Testis (tissue), 3 donors: ENCODE data around the gene HMCES. TPM values are rescaled to one million over a fixed set of nuclear protein-coding genes. Genes with fewer than 3 reads are reported as not detected.
A peak's percentile ranks its signal among the peaks of the same experiment; 100 is the strongest.

Experiments
- DNase-seq: peaks from one replicate; pipeline ENCODE4 v3.0.0-alpha.2; 2019
- H3K27ac ChIP-seq, 2 donors: fragments of 200-600 bp; sonication (generic); one replicate each; pipeline ENCODE4 v1.5.1; 2019
- H3K27me3 ChIP-seq: fragments of 200-600 bp; sonication (generic); one replicate; pipeline ENCODE4 v1.5.1; 2019
- H3K36me3 ChIP-seq: fragments of 200-600 bp; sonication (generic); one replicate; pipeline ENCODE4 v1.5.1; 2017; ENCODE audit warnings: low read depth; ENCODE audit errors: missing control alignments
- H3K4me1 ChIP-seq: fragments of 200-600 bp; sonication (generic); one replicate; pipeline ENCODE4 v1.5.1; 2019
- H3K4me3 ChIP-seq, 2 donors: fragments of 200-600 bp; sonication (generic); one replicate each; pipeline ENCODE4 v1.5.1; 2017 to 2019
- H3K9me3 ChIP-seq: fragments of 200-600 bp; sonication (generic); one replicate; pipeline ENCODE4 v1.5.1; 2017
- POLR2A ChIP-seq: fragments of 450-650 bp; IDR thresholded peaks from one replicate; pipeline ENCODE4 v1.6.1; 2017; ENCODE audit warnings: antibody characterized with exemption, mild to moderate bottlenecking, moderate library complexity
- WGBS, 2 donors: methylation state at CpG; one replicate each; pipeline ENCODE4 v1.1.5; 2018; 5-methylcytosine and 5-hydroxymethylcytosine counted together
- intact Hi-C: fragments of 100-400 bp; cut with DNase I; formaldehyde crosslinking; loops from one replicate; pipeline ENCODE4 v1.15.1; 2023; ENCODE audit warnings: low total_unique reads
- polyA plus RNA-seq: library from polyadenylated mRNA; stranded (reverse); fragments of 350-450 nt; fragmentation: Illumina TruSeq; extraction: RNeasy Lipid Tissue Mini Kit (QIAGEN cat#74804); gene quantifications from one replicate; pipeline ENCODE4 v1.2.3, GENCODE V29; 2014; ENCODE audit warnings: low read depth, low replicate concordance; ENCODE audit not compliant: insufficient read depth
- total RNA-seq, 2 donors: library from RNA; depleted of rRNA; stranded (reverse); fragments of >200 nt; gene quantifications; one replicate each; pipeline ENCODE4 v1.2.3, GENCODE V29; 2016
- TF ChIP-seq, protein P1 (sequence below), 3 experiments: fragments of 450-650 bp in 2 of 3; fragments of 200-600 bp in 1 of 3; sonication (generic) in 1 of 3; IDR thresholded peaks; one replicate each; pipeline ENCODE4 v1.5.1; 2016 to 2019; ENCODE audit warnings: antibody characterized with exemption in 3 of 3, mild to moderate bottlenecking in 2 of 3, moderate library complexity in 1 of 3

The HMCES gene
- total and polyA plus RNA-seq, 3 donors from 2014 or later: 37.8 to 81.5 (median 41.6) TPM

DNA sequence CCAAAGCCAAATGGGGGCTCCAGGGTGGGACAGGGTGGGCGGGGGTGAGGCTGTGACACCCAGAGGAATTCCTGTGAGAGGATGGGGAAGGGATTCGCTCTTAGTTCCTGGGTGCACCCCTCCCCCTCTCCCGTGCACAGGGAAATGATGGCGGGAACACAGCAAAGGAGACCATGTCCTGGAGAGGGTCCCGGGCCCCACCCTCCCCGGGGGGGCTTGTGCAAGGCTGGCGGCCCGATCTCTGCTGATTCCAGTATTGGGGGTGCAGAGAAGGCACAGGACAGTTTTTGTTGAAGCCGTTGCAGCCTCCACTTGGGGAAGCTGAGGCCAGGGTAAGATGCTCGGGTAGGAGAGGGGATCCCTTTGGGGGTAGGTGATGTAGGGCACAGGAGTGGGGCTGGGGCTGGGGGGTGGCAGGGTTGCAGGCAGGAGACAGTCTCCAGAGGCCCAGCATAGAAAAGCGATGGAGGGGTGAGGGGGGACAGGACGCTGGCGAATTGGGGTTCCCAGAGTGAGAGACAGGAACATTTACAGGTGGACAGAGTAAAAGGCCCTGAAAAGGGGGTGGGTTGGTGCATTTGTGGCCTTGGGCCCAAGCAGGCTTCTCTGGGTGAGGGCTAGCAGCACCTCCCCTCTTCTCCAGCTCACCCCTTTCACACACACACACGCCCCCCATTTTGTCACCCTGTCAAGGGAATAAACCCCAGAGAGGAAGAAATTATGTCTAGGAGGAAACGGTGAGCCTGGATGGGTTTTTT is 38.5 kb downstream of the HMCES start:
- intact Hi-C loops: loop anchor here (5.0 kb wide), 1 partner anchor 40 kb away; the partner anchor contains the start of gene HMCES
- Histone ChIP-seq H3K27ac (peak overlapping the region; percentile 86 to 89), H3K9me3 (no peaks in the 10 kb centered on the region), H3K4me3 (peak overlapping the region; percentile 68 to 93), H3K4me1 (peaks cover 21% of the 10 kb centered on the region), H3K36me3 (no peaks in the 10 kb centered on the region), H3K27me3 (no peaks in the 10 kb centered on the region)
- TF ChIP-seq, protein P1, sequence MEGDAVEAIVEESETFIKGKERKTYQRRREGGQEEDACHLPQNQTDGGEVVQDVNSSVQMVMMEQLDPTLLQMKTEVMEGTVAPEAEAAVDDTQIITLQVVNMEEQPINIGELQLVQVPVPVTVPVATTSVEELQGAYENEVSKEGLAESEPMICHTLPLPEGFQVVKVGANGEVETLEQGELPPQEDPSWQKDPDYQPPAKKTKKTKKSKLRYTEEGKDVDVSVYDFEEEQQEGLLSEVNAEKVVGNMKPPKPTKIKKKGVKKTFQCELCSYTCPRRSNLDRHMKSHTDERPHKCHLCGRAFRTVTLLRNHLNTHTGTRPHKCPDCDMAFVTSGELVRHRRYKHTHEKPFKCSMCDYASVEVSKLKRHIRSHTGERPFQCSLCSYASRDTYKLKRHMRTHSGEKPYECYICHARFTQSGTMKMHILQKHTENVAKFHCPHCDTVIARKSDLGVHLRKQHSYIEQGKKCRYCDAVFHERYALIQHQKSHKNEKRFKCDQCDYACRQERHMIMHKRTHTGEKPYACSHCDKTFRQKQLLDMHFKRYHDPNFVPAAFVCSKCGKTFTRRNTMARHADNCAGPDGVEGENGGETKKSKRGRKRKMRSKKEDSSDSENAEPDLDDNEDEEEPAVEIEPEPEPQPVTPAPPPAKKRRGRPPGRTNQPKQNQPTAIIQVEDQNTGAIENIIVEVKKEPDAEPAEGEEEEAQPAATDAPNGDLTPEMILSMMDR (IDR thresholded peaks at IDR 0.05): no peak
- no peak for DNase-seq
- 21 to 23% methylated on average over 15 of the region's 15 CpGs for WGBS, 2 donors

DNA sequence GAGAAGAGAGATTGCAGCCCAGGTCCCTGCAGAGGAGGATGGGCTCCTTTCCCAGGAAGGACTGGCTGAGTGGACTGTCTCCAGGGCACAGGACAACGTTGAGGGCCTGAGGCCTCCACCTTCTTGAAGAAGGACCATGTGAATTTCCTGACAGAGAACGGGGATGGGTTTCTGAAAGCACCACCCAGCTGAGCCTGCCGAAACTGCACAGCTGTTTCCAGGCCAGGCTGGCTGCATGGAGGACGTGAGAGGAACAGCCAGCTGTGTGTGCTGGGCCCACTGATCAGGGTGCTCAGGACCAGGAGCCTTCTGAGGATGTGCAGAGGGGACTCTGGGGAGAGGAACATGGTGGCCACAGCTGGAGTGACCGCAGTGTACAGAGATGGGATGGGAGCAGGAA is 39.2 kb downstream of the HMCES start:
- 50 to 66% methylated on average over 3 to 5 of the region's 5 CpGs for WGBS, 2 donors
- no peak overlapping the region for H3K4me3 ChIP-seq
- H3K27ac ChIP-seq: no peak overlapping the region
- TF ChIP-seq, protein P1 (IDR thresholded peaks at IDR 0.05): no peak
- no peak for TF ChIP-seq POLR2A
- H3K9me3 ChIP-seq: no peaks in the 10 kb centered on the region
- peaks cover 21% of the 10 kb centered on the region for H3K4me1 ChIP-seq
- H3K27me3 ChIP-seq: no peaks in the 10 kb centered on the region
- intact Hi-C loops: loop anchor here (5.0 kb wide), 1 partner anchor 41 kb away; the partner anchor contains the start of gene HMCES
- H3K36me3 ChIP-seq: no peaks in the 10 kb centered on the region
- DNase-seq: no peak

DNA sequence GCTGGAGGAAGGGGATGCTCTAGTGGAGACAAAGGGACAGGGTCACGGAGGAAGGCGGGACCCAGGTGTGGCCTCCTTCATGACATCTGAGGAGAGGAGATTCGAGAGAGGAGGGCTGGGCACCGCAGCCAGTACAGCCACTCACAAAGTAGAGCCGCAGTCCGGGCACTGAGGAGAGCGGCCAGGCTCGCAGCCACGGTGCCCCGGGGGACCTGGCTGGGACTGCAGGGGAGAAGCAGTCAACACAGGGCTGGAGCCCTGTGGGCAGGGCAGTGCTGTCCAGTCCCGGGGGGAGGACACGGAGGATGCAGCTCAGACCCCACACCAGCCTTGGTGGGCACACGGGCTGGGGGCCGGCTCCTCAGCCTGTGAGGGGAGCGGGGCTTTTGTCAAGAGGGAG is 40.3 kb downstream of the HMCES start:
- Histone ChIP-seq H3K9me3 (no peaks in the 10 kb centered on the region), H3K27ac (no peak overlapping the region), H3K4me1 (peaks cover 16% of the 10 kb centered on the region), H3K36me3 (no peaks in the 10 kb centered on the region), H3K27me3 (no peaks in the 10 kb centered on the region), H3K4me3 (no peak overlapping the region)
- WGBS, 2 donors: 95 to 97% methylated on average over 7 to 15 of the region's 15 CpGs
- no peak for TF ChIP-seq POLR2A
- TF ChIP-seq, protein P1 (IDR thresholded peaks at IDR 0.05): no peak
- intact Hi-C loops: loop anchor here (5.0 kb wide), 1 partner anchor 42 kb away; the partner anchor contains the start of gene HMCES
- no peak for DNase-seq

DNA sequence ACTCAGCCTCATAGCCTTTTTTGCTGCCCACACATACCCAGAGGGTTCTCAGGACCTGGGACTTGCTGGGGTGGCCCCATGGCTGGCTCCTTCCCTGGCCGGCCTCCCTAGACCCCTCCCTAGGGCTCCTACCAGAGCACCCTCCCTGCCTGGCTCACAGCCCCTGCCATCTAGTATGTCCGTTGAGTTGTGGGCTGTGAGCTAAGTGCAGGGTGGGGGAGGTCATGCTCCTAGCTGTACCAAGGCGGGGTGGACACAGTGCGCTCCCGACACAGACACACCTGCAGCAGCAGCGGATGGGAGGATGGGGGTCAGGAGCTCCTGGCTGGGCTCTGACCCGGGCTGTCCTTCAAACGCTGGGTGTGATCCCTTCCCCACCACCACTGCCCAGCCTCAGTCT is 41.6 kb downstream of the HMCES start:
- intact Hi-C loops: no loop called here
- Histone ChIP-seq H3K27ac (no peak overlapping the region), H3K36me3 (no peaks in the 10 kb centered on the region), H3K4me1 (peaks cover 9% of the 10 kb centered on the region), H3K27me3 (no peaks in the 10 kb centered on the region), H3K4me3 (no peak overlapping the region), H3K9me3 (no peaks in the 10 kb centered on the region)
- TF ChIP-seq, protein P1 (IDR thresholded peaks at IDR 0.05): no peak
- no peak for TF ChIP-seq POLR2A
- WGBS, 2 donors: 94 to 100% methylated on average over 1 to 8 of the region's 8 CpGs
- DNase-seq: no peak
